OCI-LY7 (cell line): ENCODE data around the gene TULP4.

Source experiments
- EZH2phosphoT487 ChIP-seq: fragments of 200-600 bp; sonication (generic); IDR thresholded peaks from 2 replicates; pipeline ENCODE4 v1.6.1; 2018; ENCODE audit warnings: low read depth, borderline replicate concordance, mild to moderate bottlenecking, mixed run types, antibody characterized with exemption, low read length, moderate library complexity, mixed read lengths
- TF ChIP-seq, protein P1 (sequence below): fragments of 200-600 bp; sonication (generic); conservative IDR thresholded peaks from 2 replicates; pipeline ENCODE4 v1.5.1; 2014; ENCODE audit warnings: mild to moderate bottlenecking, antibody characterized with exemption, low read length, moderate library complexity, mixed read lengths

DNA sequence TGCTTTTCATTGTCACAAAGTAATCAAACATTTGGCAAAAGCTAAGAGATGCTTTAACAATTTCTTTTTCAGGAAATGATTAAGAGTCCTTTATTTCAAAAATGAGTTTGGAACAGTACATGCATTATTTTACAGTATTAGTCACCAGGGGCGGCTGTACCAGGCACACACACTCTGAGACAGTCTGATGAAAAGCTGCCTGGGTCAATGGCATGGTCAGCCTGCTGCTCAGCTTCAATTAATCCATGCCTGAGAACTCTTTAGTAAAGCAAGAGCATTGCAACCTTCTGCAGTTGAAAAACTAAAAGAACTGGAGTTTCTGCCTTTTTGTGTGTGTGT is 105.5 kb downstream of the TULP4 start:
- TF ChIP-seq, protein P1, sequence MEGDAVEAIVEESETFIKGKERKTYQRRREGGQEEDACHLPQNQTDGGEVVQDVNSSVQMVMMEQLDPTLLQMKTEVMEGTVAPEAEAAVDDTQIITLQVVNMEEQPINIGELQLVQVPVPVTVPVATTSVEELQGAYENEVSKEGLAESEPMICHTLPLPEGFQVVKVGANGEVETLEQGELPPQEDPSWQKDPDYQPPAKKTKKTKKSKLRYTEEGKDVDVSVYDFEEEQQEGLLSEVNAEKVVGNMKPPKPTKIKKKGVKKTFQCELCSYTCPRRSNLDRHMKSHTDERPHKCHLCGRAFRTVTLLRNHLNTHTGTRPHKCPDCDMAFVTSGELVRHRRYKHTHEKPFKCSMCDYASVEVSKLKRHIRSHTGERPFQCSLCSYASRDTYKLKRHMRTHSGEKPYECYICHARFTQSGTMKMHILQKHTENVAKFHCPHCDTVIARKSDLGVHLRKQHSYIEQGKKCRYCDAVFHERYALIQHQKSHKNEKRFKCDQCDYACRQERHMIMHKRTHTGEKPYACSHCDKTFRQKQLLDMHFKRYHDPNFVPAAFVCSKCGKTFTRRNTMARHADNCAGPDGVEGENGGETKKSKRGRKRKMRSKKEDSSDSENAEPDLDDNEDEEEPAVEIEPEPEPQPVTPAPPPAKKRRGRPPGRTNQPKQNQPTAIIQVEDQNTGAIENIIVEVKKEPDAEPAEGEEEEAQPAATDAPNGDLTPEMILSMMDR, result no peak
- no peak for TF ChIP-seq EZH2phosphoT487
